Fibroblast of lung (primary cell): ENCODE measurements around the gene TMEM259.

Experiments
- EZH2 ChIP-seq: IDR thresholded peaks from 2 replicates; pipeline ENCODE4 v1.5.1; 2012; ENCODE audit warnings: low read length, control low read depth, mild to moderate bottlenecking; ENCODE audit errors: missing control alignments
- TF ChIP-seq, protein P1 (sequence below), 2 donors: IDR thresholded peaks in 1 of 2; conservative IDR thresholded peaks in 1 of 2; 1 replicate in 1 of 2; 2 replicates in 1 of 2; pipeline ENCODE4 v1.5.1; 2011 to 2012; ENCODE audit warnings: low read length in 2 of 2, control low read depth in 1 of 2, inconsistent platforms in 1 of 2, low read depth in 1 of 2, mild to moderate bottlenecking in 1 of 2

- TF ChIP-seq, protein P1, sequence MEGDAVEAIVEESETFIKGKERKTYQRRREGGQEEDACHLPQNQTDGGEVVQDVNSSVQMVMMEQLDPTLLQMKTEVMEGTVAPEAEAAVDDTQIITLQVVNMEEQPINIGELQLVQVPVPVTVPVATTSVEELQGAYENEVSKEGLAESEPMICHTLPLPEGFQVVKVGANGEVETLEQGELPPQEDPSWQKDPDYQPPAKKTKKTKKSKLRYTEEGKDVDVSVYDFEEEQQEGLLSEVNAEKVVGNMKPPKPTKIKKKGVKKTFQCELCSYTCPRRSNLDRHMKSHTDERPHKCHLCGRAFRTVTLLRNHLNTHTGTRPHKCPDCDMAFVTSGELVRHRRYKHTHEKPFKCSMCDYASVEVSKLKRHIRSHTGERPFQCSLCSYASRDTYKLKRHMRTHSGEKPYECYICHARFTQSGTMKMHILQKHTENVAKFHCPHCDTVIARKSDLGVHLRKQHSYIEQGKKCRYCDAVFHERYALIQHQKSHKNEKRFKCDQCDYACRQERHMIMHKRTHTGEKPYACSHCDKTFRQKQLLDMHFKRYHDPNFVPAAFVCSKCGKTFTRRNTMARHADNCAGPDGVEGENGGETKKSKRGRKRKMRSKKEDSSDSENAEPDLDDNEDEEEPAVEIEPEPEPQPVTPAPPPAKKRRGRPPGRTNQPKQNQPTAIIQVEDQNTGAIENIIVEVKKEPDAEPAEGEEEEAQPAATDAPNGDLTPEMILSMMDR (conservative IDR thresholded peaks at IDR 0.05 in 1 of 2, IDR thresholded peaks at IDR 0.05 in 1 of 2; ENCODE audit: low read depth in 1 of 2, low read length in 2 of 2) = no peak
- TF ChIP-seq EZH2 = no peak
Observed at GRCh38 chr19:964761-965694, 55.9 kb downstream of the TMEM259 start.
